ENCODE results near the gene RNF44.

- no peak for TF ChIP-seq EZH2 (IDR thresholded peaks at IDR 0.05; ENCODE audit: low read length, unreplicated experiment)
- TF ChIP-seq CTCF (conservative IDR thresholded peaks at IDR 0.05; ENCODE audit: low read depth, low read length): no peak
- TF ChIP-seq EZH2phosphoT487 (IDR thresholded peaks at IDR 0.05; ENCODE audit: borderline replicate concordance, low read length): no peak
Measured at GRCh38 chr5:176538989-176539384, 1.8 kb upstream of the RNF44 start.

All from PC-3 (cell line).